ENCODE results near the gene UACA. TPM values are rescaled to one million over a fixed set of nuclear protein-coding genes. Genes with fewer than 3 reads are reported as not detected.

Gene UACA
- total RNA-seq: 122 and 136 TPM in 2 replicates

GRCh38 chr15:70763120-70763949 is at the start of gene UACA:
TSS of gene UACA (minus strand) at chr15:70763558. CDS start at chr15:70763407, 151 bp downstream.

Other genes with a start within 250 kb of the UACA start
- gene LARP6, start 90.6 kb upstream of the UACA start, total RNA-seq: 12.9 and 20.9 TPM in 2 replicates
- 3.2 and 3.9 TPM in 2 replicates for gene THAP10, start 128.9 kb upstream of the UACA start, total RNA-seq
- 9.7 and 10.0 TPM in 2 replicates for gene LRRC49, start 129.3 kb upstream of the UACA start, total RNA-seq

Measured in thoracic aorta endothelial cell (primary cell).